ENCODE data around the gene TYW1B.
"Not testable (repeated sequence)": the region's sequence is repeated elsewhere in the genome, so short reads cannot be mapped to it uniquely, and the experiment has no call there.

Gene TYW1B, protein sequence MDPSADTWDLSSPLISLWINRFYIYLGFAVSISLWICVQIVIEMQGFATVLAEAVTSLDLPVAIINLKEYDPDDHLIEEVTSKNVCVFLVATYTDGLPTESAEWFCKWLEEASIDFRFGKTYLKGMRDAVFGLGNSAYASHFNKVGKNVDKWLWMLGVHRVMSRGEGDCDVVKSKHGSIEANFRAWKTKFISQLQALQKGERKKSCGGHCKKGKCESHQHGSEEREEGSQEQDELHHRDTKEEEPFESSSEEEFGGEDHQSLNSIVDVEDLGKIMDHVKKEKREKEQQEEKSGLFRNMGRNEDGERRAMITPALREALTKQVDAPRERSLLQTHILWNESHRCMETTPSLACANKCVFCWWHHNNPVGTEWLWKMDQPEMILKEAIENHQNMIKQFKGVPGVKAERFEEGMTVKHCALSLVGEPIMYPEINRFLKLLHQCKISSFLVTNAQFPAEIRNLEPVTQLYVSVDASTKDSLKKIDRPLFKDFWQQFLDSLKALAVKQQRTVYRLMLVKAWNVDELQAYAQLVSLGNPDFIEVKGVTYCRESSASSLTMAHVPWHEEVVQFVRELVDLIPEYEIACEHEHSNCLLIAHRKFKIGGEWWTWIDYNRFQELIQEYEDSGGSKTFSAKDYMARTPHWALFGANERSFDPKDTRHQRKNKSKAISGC

DNA sequence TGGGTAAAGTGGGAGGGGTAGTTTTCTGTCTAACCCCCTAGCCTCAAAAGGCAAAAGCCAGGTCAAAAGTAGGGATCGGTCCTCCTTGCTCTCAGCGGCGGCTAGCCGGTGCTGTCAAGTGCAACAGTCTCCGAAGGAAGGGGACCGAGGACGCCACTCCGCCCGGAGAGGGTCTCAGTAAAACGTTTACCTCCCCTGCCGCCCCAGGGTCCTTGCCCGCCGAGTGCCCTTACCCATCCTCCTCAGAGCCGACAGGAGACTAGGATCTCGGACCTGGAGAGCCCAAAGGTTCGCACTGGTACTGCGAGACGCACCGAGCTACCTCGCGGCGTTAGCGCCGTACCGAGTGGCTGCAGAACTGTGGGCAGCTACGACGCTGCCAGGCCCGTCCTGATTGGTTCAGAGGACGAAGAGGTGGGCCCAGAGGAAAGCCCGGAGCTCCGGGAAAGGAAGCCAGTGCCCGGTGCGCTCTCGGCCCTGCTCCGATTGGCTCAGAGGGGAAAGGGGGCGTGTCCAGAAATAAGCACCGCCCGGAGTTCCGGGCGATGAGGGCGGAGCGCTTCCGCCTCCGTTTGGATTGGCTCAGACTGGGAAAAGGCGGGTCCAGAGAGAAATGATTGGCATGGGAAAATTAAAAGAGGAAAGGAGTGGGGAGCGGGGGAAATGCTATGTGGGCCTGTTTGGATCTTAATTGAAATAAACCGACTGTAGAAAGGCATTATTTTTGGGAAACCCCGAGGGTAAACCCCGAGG, at the start of gene TYW1B:
Gene TYW1B, minus strand, starts transcription at position 362 of the 753 bp plus-strand sequence. Its CDS starts 125 bp downstream, at position 237.
- DNase-seq, result peak; percentile 97

DNA sequence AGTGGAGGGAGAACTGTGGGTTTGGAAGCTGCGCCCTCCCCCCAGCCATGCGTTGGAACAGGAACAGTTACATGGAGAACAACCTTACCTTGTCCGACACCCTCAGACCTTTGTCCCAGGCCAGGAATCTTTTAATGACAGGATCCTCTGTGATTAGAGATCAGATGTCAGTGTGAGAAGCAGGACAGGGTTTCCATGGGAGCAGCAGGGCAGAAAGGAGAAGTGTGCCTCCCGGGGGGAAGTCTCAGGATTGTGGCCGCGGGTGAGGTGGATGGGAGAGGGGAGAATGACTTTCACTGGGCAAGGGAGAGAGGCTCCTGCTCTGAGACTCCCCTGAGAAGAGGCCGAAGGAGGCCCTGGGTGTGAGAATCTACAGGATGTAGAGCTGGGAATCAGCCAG, 39.6 kb upstream of the TYW1B start:
- DNase-seq, result not testable (repeated sequence)

DNA sequence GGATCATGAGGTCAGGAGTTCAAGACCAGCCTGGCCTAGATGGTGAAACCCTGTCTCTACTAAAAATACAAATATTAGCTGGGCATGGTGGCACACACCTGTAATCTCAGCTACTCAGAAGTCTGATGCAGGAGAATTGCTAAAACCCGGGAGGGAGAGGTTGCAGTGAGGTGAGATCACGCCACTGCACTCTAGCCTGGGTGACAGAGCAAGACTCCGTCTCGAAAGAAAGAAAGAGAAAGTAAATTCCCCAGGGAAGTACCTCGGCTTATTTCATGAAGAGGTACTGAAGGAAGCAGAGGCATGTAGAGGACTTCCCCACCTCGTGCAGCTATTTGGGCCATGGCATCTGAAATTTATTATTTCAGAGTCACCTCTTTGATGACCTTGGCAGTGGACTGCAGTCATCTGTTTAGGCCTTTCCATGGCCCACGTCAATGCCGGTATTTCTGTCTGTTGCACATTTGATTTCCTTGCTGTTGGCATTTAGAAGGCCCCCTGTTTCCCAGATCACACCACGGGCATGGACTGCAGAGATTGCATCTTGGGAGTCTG, 30.9 kb upstream of the TYW1B start:
- not testable (repeated sequence) for DNase-seq

DNA sequence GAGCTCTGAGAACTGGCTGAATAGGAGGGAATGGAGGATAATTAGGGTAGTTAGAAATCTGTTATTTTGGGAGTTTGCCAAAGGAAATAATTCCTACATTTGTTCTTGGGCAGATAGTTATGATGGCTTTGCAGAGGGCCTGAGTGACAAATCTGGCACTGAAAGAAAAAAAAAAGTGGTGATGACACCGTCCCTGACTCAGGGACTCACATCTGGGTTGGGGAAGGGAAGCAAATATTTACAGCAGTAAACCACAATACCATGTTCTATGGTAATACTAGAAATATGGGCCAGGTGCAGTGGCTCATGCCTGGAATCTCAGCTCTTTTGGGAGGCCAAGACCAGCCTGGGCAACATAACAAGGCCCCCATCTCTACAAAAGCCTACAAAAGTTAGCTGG, 29.9 kb upstream of the TYW1B start:
- not testable (repeated sequence) for DNase-seq

DNA sequence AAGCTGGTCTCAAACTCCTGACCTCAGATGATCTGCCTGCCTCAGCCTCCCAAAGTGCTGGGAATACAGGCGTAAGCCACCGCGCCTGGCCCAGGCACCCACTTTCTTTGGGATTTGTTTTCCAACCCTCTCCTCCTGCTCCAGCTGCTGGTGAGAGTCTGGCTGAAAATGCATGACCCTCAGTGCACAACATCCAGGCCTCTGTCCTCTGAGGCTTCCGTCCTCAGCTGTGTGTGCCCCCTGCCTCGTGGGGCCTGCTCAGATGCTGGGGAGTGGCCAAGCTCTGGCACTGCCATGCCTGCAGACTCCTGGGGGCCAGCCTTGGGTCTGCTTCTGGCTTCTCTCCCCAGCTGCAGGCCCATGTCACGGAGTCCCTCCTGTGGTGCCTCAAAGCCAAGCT, 27.3 kb upstream of the TYW1B start:
- DNase-seq, result not testable (repeated sequence)

DNA sequence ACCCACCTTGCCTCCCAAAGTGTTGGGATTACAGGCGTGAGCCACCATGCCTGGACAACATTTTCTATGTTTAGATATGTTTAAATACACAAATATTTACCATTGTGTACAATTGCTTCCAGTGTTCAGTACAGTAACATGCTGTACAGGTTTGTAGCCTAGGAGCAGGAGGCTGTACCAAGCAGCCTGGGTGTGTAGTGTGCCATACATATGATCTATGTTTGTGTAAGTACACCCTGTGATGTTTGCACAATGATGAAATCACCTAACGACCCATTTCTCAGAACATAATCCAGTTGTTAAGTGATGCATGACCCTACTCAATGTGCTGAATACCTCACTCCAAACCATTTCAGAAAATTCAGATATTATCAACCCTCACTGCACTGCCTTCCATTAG, 24.9 kb upstream of the TYW1B start:
- not testable (repeated sequence) for DNase-seq

DNA sequence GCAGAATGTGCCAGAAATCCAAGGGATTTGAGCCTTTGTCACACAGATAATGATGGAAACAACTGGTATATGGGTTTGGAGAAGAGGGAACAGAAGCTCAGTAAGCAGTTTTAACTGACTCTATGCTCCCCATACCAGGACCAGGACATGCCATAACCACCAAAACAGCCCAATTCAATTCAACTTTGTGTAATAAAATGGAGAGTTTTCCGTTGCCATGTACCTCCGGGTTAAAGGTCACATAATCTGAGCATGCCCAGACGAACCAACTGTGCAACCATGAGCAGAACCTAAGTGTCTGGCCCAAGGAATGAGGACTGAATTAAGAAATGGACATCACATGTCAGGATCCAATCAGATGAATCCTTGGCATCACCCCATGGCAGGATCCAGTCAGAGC, 22.7 kb upstream of the TYW1B start:
- not testable (repeated sequence) for DNase-seq

DNA sequence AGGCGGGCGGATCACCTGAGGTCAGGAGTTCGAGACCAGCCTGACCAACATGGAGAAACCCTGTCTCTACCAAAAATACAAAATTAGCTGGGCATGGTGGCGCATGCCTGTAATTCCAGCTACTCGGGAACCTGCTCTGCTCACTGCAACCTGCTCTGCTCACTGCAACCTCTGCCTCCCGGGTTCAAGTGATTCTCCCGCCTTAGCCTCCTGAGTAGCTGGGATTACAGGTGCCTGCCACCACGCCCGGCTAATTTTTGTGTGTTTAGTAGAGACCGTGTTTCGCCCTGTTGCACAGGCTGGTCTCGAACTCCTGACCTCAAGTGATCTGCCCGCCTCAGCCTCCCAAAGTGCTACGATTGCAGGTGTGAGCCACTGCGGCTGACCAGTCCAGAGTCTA, 16.1 kb upstream of the TYW1B start:
- DNase-seq, result not testable (repeated sequence)

DNA sequence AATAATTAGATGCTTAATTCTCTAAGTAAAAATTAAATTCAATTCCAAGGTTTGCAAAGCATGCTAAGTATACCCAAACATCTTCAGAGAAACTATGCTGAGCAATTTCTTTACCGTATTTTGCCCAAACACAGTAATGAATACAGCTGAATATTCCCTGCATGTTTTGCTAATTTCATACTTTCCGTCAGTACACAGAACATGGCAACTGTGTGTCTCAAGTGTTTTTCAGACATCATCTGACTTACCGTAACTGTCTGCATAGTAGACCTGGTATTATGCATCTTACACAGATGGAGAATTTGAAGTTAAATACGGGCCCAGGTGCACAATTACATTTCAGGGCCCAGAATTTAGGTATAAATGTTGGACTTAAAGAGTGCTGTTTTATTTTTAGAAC, 15.2 kb upstream of the TYW1B start:
- DNase-seq, result not testable (repeated sequence)

DNA sequence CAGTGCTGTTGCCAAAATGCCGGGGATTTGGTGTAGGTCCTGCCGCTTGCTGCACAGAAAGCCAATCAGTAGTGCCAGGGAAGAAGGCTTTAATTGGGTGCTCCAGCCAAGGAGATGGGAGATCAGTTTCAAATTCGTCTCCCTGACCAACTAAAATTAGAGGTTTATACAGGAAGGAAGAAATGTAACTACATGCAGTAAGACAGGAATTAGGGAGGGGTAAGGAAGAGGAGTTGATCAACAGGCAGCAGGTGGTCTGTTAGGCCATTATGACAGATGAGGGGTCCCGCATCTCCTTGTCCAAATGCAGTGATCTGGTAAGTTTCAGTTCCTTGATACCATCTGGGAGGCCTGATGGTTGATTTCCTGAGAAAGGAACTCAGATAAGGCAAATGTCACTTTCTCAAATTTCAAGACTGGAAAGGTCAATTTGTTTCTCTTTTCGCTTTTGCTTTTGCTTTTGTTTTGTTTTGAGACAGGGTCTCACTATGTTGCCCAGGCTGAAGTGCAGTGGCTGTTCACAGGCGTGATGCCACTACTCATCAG, 13.0 kb upstream of the TYW1B start:
- not testable (repeated sequence) for DNase-seq

DNA sequence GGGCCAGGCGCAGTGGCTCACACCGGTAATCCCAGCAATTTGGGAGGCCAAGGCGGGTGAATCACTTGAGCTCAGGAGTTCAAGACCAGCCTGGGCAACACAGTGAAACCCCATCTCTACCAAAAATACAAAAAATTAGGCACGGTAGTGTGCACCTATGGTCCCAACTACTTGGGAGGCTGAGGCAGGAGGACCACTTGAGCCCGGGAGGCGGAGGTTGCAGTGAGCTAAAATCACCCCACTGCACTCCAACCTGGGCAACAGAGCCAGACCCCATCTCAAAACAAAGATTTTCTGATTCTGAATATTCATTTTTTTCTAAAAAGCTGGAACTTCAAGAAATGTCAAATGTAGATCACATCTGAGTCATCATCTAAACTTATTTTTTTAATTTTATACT, 10.3 kb upstream of the TYW1B start:
- DNase-seq, result not testable (repeated sequence)

DNA sequence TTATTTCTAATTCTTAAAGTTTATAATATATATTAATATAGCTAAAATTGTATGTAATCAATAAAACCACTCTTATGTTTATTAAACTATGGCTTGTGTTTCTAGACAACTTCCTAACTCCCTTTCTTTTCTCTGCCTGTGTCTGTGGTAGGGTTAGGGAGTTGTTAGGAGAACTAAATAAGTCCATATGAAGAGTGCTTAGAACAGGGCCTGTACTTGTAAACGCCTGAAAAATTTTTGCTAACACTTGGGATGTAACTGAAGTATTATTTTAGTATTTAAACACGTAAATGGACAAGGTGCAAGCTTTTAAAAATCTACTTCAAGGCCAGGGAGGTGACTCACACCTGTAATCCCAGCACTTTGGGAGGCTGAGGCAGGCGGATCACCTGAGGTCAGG, 9.3 kb upstream of the TYW1B start:
- DNase-seq, result not testable (repeated sequence)

DNA sequence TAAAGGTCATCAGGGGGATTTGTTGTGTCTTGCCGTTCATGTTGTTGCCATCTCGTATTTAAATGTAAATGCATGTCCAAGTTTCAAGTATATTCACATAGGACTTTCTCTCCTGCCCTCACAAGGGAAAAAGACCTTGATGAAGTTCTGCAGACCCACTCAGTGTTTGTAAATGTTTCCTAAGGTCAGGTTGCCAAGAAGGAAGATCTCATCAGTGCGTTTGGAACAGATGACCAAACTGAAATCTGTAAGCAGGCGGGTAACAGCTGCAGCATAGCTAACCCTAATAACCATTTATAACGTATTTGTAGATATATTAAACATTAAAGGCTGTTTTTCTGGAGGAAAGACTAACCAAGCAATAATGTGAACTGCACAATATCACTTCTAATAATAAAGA, 2.6 kb upstream of the TYW1B start:
- DNase-seq, result not testable (repeated sequence)

DNA sequence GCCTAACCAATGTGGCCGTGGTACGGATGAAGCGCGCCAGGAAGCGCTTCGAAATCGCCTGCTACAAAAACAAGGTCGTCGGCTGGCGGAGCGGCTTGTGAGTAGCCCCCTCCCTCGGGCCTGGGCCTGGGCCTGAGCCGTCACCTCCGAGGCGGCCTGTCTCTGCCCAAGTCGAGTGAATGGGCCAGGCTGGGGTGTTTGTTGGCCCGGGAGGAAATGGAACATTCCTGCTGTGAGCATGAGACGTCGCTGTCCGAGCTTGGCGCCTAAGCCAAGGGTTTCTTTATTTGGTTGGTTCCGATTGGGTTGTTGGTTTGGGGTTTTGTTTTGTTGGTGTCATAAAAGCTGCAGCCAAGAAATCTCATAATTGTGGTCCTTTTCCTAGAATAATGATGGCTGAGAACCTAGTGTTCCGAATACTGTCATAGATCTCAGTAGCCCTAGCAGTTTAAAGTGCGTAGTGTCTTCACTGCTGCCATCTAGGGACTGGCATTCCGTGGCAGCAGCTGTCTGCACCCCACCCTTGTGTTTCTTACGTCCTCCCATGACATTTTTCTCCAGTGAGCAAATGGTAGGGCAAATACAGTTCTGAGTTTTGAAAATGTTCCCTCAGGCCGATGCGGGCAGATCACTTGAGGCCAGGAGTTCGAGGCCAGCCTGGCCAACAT, 1.8 kb upstream of the TYW1B start:
- DNase-seq, result peak; percentile 32

DNA sequence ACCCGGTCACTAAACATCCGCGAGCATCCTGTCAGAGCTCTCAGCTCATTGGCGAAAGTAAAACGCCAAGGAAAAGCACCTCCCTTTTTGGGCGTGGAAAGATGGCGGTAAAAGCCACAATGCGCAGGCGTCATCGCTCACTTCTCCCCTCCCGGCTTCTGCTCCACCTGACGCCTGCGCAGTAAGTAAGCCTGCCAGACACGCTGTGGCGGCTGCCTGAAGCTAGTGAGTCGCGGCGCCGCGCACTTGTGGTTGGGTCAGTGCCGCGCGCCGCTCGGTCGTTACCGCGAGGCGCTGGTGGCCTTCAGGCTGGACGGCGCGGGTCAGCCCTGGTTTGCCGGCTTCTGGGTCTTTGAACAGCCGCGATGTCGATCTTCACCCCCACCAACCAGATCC, 1.3 kb upstream of the TYW1B start:
- peak; percentile 92 for DNase-seq

DNA sequence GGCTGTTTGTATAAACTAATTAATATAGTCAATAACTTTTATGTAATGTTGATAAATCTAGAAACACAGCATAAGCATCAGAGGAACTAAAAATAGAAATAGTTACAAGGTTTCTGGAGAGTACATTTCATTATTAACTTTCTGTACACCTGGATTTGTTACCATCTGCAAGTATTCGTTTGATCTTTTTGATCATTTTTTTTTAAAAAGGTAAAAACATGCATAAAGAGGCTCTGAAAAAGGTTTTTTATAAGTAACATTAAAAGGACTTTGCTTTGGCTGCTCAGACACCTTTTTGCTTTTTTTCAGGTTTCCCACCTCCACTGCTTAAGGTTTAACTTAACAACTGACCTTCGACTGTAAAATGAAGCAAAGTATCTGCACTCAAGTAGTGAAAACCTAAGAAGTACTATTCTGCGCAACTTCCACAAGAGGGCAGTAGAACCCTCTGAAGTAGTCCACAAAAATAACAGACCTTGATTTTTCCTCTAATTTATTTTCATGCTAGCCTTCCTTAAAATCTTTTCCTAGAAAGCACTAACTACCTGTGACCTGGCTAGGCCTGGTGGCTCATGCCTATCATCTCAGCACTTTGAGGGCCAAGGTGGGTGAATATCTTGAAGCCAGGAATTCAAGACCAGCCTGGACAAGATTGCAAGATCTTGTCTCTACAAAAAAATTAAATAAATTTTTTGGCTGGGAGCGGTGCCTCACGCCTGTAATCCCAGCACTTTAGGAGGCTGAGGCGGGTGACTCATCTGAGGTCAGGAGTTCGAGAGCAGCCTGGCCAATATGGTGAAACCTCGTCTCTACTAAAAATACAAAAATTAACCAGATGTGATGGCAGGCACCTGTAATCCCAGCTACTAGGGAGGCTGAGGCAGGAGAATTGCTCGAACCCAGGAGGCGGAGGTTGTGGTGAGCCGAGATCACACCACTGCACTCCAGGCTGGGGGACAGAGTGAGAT, 4.0 kb downstream of the TYW1B start:
- DNase-seq, result not testable (repeated sequence)

DNA sequence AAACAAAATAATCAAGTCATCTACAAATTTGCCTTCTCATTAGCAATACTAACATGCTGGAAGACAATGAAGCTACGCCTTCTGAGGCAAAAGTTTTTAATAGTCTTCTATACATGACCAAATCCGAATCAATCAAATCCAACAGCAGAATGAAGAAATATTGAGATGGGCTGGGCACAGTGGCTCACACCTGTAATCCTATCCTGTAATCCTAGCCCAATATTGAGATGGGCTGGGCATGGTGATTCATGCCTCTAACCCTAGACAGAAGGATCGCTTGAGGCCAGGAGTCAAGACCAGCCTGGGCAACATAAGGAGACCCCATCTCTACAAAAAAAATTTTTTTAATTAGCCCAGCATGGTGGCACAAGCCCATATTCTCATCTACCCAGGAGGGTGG, 5.5 kb downstream of the TYW1B start:
- not testable (repeated sequence) for DNase-seq

DNA sequence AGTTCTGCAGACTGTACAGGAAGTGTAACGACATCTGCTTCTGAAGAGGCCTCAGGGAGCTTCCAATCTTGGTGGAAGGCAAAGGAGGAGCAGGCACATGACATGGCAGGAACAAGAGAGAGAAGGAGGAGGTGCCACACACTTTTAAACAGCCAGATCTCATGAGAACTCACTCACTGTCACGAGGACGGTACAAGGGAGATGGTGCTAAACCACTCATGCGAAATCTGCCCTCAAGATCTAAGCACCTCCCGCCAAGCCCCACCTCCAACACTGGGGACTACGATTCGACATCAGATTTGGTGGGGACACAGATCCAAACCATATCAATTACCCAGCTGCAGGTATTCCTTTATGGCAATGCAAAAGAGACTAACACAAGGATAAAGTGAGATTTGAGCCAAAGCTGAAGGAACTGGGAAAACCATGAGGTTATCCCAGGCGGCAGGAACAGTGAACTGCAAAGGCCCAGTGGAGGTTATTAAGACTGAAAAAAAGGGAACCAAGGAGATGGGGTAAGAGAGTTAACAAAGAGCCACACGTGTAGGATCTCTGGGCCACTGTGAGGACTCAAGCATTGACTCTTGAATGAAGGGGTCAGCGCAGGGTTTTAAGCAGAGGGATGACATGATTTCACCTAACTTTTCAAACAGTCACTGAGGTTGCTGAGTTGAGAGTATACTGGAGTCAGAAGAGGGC, 9.2 kb downstream of the TYW1B start:
- not testable (repeated sequence) for DNase-seq

DNA sequence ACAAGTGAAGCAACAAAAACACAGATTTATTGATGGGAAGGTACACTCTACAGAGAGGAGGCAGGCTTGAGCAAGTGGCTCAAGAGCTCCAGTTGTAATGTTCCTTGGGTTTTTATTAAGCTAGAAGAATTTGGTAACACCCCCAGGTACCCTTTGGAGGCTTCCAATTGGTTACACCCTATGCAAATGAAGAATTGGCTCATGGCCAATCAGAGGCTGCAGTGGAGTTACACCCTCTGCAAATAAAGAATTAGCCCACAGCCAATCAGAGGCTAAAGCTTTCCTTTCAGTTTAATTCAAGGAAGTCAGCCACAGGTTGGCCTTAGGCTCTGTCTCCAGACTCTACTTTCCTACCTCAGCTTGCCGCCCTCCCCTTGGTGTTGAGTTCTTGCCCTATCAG, 10.3 kb downstream of the TYW1B start:
- not testable (repeated sequence) for DNase-seq

Measured in activated CD4-positive, CD25-positive, alpha-beta regulatory T cell treated with anti-CD3 and anti-CD28 coated beads, Interleukin-2, amount 50 U/mL, for 72 hours (primary cell).